Ureter (tissue), 1 donor: ENCODE measurements around the gene DUOXA2. TPM values are rescaled to one million over a fixed set of nuclear protein-coding genes. Genes with fewer than 3 reads are reported as not detected.
A peak's percentile ranks its signal among the peaks of the same experiment; 100 is the strongest.
"Not testable (repeated sequence)": the region's sequence is repeated elsewhere in the genome, so short reads cannot be mapped to it uniquely, and the experiment has no call there.

Source experiments
- DNase-seq: peaks from one replicate; pipeline ENCODE4 v3.0.0-alpha.2; 2020; ENCODE audit warnings: low spot score
- total RNA-seq: library from RNA; stranded (reverse); gene quantifications from one replicate; pipeline ENCODE4 v1.2.4, GENCODE V29; 2023
- donor health status: DM: yes; HTN: yes; CAD: no.

DUOXA2 gene
- total RNA-seq, 1 donor from 2014 or later = 3.9 TPM

DNA sequence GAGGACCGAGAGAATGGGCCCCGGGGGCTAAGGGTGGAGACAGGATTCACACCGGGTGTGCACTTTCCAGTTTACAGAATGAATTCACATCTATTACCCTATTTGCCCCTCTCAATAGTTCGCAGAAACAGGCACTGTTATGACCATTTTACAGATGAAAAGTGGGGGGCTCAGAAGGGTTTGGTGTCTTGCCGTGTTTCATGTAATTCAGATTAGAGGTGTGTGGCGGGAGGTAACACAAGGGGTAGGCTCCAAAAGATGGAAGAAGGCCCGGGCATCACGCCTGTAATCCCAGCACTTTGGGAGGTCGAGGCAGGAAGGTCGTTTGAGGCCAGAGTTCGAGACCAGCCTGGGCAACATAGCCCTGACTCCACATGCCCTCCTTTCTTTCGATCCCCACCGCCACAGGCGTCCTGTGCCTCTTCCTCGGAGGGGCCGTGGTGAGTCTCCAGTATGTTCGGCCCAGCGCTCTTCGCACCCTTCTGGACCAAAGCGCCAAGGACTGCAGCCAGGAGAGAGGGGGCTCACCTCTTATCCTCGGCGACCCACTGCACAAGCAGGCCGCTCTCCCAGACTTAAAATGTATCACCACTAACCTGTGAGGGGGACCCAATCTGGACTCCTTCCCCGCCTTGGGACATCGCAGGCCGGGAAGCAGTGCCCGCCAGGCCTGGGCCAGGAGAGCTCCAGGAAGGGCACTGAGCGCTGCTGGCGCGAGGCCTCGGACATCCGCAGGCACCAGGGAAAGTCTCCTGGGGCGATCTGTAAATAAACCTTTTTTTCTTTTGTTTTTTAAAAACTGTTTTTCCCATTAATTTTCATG, 3.4 kb downstream of the DUOXA2 start:
- DNase-seq = no peak

DNA sequence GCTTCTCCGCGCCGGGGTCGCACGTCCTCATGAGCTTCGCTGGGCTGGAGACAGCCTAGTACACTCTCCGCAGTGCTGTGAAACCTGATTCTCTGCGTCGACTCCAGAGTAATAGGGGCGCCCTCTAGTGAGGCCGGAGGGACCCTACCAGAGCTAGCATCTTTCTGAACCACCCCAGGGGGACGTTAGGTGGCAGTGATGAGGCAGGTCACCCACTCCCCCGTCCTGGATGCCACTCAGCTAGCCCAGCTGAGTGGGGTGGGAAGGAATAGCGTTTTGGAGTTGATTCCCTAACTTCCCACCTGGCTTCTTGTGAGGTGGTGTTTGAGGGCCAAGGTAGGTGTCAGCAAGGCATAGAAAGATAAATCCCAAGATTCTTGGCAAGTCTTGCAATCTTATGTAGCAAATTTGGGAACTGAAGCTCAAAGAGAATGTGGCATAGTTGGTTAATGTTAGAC, 4.0 kb downstream of the DUOXA2 start:
- DNase-seq = peak; percentile 91

DNA sequence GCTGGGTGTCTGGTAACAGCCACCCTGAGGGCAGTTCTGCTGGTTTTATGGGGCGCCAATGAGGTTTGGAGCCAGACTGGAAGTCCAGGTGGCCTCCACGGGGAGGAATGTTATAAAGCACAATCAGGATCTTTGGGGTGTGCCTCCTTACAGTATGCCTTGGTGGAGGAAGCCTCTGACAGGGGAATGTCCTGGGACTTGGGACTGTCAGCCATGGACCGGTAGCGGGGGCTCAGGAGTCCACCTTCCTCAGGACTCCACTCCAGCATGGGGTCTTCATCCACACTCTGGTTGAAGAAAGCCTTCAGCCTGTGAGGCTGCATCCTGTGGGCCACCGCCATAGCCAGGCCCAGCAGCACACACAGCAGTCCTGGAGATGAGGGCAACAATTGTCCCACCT, 4.9 kb downstream of the DUOXA2 start:
- no peak for DNase-seq

DNA sequence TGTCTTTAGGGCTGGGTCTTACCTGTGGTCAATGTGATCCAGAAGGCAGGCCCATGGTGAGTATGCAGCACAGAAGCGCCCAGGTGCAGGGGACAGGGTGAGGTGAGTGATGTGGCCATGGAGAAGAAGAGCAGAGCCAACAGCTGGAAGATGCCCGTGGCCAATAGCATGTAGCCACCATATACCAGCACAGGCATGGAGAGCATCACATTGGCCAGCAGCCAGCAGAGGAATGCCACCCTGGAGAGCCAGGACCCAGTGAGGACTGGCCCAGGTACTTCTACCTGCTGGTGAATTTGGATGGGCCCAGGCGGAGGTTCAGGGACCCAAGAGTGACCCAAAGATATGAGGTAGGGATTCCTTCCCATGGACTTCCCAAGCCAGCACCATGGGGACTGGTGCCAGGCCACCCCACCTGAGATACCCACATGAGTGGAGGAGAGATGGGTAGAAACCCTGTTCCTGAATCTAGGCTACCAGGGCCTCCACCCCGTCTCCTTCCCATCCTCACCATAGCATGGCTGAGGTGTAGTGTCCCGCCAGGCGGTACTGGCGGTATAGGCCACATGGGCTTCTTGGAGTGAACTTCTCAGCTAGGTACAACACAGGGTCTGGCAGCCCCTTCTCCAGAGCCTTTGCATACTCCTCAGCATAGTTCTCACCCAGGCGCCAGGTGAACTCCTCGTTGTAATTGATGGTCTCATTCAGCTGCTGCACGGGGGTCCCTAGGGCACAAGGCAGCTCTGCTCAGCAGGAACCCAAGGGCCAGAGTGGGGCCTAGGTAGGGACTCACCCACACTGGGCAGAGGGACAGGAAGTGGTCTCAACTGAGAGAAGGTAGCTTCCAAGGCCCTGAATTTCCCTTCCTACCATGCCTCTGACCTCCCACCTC, 6.2 kb downstream of the DUOXA2 start:
- DNase-seq = no peak

DNA sequence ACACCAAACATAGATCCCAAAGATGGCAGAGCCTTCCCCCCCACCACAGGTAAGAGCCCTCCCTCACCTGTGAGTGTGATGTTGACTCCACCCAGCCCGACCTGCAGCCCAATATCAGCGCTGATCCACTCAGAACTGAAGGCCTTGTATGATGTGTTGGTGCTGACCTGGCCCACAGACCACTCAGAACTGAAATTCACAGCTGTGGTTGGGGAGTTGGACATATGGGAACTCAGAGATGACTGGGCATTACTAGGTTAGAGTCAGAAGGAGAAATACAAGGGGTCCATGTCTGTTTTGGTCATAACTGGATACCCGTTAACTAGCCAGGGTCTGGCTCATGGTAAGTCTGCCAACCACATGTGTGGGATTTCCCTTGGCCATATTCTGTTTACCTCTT, 6.9 kb downstream of the DUOXA2 start:
- no peak for DNase-seq

DNA sequence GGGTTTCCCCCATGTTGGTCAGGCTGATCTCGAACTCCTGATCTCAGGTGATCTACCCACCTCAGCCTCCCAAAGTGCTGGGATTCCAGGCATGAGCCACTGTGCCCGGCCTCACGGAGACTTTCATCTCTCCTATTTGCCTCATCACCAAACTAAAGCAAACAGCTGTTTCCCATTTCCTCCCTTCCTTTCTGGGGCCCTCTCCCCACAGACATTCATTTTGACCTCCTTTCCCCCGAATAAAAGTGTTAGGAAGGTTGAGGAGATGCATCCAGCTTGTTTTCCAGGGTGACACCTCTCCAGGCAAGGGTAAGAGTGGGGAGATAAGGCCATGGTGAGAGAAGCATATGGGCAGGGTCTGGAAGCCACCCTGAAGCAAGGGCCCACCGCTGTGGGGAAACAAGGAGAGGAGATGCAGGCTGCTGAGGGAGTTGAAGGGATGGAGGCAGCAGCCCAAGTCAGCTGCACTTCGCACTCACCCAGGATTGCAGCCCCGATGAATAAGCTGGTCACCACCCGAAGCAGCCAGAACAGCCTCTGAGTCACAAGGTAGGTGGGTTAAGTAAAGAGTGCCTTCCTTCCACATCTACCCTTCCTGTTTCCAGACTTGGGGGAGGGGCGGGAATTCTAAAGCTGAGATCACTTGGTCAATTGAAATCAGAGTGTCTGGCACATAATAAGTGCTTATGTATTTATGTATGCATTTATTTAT, 7.7 kb downstream of the DUOXA2 start:
- no peak for DNase-seq

DNA sequence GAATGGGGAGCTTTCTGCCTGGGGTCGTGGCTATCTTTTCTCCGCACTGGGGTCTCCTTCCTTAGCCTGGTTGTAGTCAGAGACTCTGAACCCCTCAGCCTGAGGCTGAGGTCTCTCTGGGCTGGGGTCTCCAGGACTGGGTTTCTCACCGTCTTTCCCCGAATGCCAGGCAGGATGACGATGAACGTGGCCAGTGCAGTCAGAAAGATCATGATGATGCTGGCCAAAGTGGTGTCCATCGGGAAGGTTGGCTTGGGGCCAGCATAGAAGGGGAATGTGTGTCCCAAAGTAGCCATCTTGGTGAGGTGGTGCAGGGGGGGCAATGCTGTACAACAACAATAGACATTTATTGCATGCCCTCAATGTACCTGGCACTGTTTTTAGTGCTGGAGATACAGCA, 8.6 kb downstream of the DUOXA2 start:
- no peak for DNase-seq

DNA sequence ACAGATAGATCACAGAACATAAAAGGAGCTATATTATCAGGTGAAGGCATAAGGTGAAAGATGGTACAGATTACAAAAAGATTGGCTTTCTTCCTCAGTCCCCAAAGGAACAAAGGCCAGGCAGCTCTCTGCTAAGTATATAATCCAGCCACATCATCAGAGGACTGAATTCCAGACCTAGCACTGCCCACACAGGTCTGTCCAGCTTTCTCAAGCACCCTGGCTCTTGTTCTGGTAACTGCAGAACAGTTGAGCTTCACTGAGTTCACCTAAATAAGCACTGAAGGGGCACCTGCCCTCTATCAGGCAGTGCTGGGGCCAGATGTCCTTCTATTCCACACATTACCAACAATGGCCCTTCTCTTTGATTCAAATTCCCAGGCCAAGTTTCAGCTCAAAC, 9.3 kb downstream of the DUOXA2 start:
- DNase-seq = no peak

DNA sequence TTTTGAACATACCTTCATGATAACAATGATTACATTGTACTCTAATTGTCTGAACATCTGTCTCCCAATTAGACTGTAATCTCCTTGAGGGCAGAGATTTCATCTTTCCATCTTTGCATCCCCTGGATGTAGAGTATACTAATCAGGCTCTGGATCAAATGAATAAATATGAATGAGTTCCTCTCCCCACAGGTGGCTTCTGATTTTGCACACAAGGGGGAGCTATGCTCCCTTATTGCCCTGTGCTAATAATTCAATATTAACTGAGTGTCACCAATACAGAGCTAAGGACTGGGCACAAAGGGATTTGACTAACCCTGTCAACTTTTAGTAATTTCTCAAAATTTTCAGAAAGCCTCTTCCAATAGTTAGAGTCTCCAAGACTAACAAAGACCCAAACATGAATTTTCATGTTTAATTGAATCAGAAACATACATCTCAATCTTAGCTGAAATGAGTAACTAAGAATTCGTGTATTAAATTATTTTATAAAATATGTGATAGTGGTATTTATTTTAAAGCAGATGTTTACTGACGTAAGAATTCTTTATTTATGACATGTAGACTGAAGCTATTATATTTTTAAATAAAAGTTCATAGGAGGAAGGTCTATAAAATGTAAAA, 12.5 kb downstream of the DUOXA2 start:
- no peak for DNase-seq

DNA sequence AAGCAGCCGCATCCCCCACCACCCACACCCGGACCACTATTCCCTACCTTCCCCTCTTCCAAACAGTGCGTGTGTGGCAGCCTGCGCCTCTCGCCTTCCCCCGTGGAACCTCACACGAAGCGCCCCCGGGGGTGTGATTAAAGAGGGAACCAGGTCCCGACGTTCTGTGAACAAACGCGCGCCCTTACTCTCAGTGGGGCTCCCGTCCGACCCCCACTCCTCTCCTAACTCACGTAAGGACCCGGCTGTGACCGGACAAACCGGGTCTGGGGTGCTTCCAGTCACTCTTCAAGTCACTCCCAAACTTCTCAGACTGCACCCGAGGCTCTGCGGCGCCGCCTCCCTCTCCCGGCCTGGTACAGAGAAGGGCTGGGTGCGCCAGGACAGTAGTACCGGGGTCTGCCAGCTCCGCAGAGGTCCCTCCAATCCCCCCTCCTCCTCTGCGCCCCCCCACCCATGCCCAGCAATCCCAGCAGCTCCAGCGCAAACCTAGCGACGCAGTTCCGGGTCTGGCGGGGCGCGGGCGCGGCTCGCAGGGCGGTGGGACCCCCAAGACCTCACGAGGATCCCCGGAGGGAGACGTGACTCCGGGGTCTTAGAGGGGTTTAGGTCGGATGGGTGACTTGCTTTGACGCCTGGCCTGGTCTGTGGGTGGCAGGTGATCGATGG, 15.0 kb downstream of the DUOXA2 start:
- no peak for DNase-seq

DNA sequence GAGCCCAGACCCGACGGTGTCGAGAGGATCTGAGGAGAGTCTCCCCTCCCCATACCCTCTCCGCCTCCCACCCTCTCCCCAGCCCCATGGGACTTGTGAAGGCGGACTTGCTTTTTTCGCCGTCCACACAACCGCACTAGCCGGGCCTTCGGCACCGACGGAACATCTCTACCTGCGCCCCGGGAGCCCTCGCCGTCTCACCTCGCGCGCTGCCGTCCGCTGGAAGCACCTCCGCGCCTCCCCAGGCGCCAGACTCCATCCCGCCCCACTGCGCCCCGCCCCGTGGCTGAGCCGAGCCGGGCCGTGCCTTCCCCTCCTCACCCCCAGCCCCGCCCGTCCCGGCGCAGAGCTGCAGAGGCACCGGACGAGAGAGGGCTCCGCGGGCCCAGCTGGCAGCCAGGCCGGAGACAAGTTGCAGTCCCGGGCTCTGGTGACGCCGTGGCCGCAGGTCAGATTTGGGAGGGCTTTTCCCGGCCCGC, 15.6 kb downstream of the DUOXA2 start, which contains the start of the genes DUOX1 and DUOXA1:
Gene DUOX1, plus strand, starts transcription at position 344 of the 479 bp plus-strand sequence. CDS start 1,973 bp downstream, outside the sequence.
Gene DUOXA1, minus strand, starts transcription at position 229 of the 479 bp plus-strand sequence. CDS start 6,865 bp downstream, outside the sequence.
- peak; percentile 78 for DNase-seq

DNA sequence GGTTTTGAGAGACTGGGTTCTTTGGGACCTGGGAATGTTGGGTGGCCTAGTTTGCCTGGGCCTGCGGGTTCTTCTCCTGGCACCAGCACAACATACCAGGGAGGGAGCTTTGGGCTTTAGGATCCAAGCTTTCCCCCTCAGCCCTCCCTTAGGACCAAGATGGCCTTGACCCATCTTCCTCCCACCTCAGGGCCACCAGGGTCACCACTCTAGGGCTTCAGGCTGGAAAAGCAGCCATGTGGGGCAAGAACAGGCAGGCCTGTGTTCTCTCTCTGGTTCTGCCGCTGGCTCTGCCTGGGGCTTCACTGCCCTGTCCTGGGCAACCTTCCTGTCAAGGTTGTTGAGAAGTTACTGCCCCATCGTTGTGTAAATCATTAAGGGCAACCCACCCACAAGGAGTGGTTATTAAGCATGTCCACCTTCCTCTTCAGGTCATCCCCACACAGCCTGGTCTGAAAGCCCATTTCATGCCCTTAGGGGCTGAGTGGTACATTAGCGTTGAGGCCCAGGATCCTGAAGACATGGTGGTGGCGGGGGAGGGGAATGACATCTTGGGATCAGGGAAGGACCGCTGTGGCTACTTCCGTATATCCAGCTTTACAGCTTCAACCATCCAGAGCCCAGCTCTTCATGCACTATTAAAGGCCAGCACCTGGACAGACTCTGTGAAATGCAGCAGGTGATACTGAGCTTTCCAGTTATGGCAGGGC, 16.3 kb downstream of the DUOXA2 start:
- no peak for DNase-seq

DNA sequence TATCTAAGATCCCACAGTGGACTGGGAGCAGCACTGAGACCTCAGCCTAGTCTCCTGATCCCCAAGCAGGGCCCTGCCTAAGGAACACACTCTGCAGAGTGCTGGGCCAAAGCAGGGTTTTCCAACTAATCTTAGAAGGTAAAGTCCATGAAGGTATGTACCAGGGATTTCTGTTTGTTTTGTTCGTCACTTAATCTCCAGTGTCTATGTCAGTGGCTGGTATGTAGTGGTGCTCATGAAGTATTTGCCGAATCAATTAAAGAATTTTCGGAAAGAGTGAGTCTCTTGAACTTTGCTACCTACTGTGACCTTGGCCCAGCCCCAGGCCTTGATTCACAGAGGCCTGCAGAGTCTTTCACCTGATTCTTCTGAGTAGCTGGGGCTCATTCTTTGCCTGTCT, 17.4 kb downstream of the DUOXA2 start:
- no peak for DNase-seq

DNA sequence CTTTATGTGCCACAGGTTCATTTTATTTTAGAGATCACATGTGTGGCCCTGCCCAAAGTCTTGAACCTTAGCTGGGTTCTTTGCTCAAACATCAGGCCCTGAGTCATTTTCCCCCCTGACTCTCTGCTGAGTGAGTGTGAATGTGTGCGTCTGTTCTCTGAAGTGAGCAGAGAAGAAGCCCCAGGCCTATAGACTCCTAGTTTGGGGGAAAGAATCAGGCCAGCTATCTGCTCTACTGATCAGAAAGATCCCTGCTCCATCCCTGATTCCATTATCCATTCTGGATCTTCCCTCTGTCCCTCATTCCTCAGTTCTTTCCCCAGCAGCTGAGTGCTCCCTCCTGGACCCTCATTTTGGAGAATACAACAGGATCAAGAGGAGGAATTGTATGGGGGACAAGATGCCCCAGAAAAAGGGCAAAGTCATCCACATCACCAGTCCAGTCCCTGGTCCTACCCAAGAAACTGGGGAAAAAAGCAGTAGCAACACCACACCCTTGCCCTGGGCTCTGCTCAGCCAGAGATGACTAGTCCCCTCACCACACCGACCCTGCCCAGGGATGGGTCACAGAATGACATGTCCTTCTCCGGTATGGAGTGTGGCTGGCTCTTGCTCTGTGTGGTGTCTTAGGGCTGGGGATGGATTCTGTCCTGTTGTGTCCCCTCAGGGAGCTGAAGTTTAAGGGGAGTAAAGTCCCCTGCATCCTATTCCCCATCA, 18.9 kb downstream of the DUOXA2 start:
- no peak for DNase-seq

DNA sequence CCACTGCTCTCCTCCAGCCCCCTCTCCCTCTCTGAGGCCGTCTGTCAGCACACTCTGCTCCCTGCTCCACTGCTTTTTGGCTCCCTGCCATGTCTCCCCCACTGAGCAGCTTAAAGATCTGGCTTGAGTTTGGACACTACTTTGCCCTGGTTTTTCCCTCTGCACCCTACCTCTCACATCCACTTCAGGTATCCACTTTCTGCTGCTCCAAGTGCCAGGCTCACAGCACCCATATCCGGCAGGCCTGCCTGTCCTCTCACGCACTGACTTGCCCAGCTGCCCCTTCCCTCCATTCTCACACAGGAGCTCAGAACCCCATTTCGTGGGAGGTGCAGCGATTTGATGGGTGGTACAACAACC, 19.4 kb downstream of the DUOXA2 start:
- DNase-seq = no peak

DNA sequence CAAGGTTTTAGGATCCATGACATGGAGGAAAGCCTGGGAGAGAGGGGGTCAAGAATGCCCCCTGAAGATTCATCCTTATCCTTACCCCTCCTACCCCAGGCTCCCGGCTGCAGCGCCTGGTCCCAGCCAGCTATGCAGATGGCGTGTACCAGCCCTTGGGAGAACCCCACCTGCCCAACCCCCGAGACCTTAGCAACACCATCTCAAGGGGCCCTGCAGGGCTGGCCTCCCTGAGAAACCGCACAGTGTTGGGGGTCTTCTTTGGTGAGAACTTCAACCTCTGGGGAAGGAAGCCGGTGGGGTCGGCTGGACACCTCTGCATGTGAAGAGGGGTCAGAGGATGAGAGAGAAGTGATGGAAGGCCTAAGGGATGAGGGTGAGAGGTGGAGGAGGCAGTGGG, 19.9 kb downstream of the DUOXA2 start:
- DNase-seq = no peak

DNA sequence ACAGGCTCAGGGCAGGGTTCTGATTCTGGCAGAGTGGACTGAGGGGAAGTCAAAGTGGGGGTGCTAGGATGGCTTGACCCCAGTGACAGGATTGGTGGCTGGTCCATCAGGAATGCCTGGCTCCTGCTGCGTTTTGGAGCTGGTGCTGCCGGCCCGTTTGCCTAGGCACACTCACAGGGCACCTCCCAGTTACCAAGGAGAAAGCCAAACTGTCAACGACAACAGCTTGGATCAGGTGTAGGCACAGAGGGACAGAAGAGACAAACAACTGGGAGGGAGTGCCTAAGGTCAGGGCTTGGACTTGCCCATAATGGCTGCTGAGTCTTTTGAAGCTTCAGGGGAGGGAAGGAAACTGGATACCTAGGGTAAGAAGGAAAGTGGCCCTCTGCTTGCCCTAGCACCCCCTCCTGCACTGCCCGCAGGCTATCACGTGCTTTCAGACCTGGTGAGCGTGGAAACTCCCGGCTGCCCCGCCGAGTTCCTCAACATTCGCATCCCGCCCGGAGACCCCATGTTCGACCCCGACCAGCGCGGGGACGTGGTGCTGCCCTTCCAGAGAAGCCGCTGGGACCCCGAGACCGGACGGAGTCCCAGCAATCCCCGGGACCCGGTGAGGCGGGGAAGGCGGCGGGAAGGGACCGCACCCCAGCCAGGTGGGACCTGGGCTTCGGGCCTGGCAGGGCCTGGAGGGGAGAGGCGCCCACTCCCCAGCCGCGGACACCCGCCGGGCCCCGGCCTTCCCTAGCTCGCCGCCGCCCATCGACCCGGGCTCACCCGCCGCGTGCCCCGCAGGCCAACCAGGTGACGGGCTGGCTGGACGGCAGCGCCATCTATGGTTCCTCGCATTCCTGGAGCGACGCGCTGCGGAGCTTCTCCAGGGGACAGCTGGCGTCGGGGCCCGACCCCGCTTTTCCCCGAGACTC, 20.8 kb downstream of the DUOXA2 start:
- no peak for DNase-seq

DNA sequence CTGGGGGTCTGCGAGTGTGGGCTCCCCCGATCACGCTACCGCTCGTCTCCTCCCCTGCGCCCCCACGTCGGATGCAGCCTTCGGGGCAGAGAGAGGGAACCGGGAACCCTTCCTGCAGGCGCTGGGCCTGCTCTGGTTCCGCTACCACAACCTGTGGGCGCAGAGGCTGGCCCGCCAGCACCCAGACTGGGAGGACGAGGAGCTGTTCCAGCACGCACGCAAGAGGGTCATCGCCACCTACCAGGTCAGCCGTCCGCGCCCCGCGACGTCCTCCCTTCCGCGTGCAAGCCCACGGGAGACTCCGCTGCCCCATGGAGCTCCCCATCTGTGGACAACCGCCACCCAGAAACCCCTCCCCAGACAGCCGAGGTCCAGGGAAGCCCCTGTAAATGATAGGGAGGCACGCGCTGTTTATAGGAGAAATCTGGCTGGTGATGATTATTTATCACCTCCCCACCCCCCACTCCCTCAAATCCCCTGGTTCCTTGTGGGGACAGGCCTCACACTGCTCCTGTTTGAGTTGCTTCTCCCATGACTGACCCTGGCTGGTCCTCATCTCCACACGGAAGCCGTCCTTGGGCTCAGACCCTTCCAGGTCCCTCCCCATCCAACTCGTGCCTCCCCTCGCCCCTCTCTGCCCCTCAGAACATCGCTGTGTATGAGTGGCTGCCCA, 21.7 kb downstream of the DUOXA2 start:
- DNase-seq = not testable (repeated sequence)
